ENCODE results near the gene PLEKHG4.

The PLEKHG4 gene

GRCh38 chr16:67238278-67238575 is 41.1 kb upstream of the PLEKHG4 start:
- no peaks in the 10 kb centered on the region for H3K9me3 ChIP-seq (ENCODE audit: control insufficient read depth, insufficient read depth, low read length)
- H3K9ac ChIP-seq (ENCODE audit: low read depth, low read length) = no peak overlapping the region
- H3K27me3 ChIP-seq (ENCODE audit: control insufficient read depth, insufficient read depth, low read length) = no peaks in the 10 kb centered on the region
- peaks cover 19% of the 10 kb centered on the region for H3K36me3 ChIP-seq (ENCODE audit: control insufficient read depth, insufficient read depth, low read length)
- H3K4me3 ChIP-seq (ENCODE audit: low read depth, low read length) = no peak overlapping the region
- H3K4me1 ChIP-seq (ENCODE audit: control insufficient read depth, insufficient read depth, low read length) = peaks cover 9% of the 10 kb centered on the region

- Histone ChIP-seq H3K9ac (ENCODE audit: low read depth, low read length) (no peak overlapping the region), H3K9me3 (ENCODE audit: control insufficient read depth, insufficient read depth, low read length) (no peaks in the 10 kb centered on the region), H3K36me3 (ENCODE audit: control insufficient read depth, insufficient read depth, low read length) (peaks cover 16% of the 10 kb centered on the region), H3K4me3 (ENCODE audit: low read depth, low read length) (no peak overlapping the region), H3K27me3 (ENCODE audit: control insufficient read depth, insufficient read depth, low read length) (no peaks in the 10 kb centered on the region), H3K4me1 (ENCODE audit: control insufficient read depth, insufficient read depth, low read length) (peaks cover 9% of the 10 kb centered on the region)
These were observed 40.4 kb upstream of the PLEKHG4 start for GRCh38 chr16:67238806-67239470.

GRCh38 chr16:67240506-67240905 is 38.8 kb upstream of the PLEKHG4 start:
- H3K27me3 ChIP-seq (ENCODE audit: control insufficient read depth, insufficient read depth, low read length) = no peaks in the 10 kb centered on the region
- H3K9me3 ChIP-seq (ENCODE audit: control insufficient read depth, insufficient read depth, low read length) = no peaks in the 10 kb centered on the region
- no peak overlapping the region for H3K4me3 ChIP-seq (ENCODE audit: low read depth, low read length)
- peaks cover 16% of the 10 kb centered on the region for H3K36me3 ChIP-seq (ENCODE audit: control insufficient read depth, insufficient read depth, low read length)
- no peak overlapping the region for H3K9ac ChIP-seq (ENCODE audit: low read depth, low read length)
- H3K4me1 ChIP-seq (ENCODE audit: control insufficient read depth, insufficient read depth, low read length) = peaks cover 17% of the 10 kb centered on the region

- Histone ChIP-seq H3K27me3 (ENCODE audit: control insufficient read depth, insufficient read depth, low read length) (no peaks in the 10 kb centered on the region), H3K4me3 (ENCODE audit: low read depth, low read length) (no peak overlapping the region), H3K36me3 (ENCODE audit: control insufficient read depth, insufficient read depth, low read length) (peaks cover 12% of the 10 kb centered on the region), H3K9ac (ENCODE audit: low read depth, low read length) (peak overlapping the region; percentile 47), H3K9me3 (ENCODE audit: control insufficient read depth, insufficient read depth, low read length) (no peaks in the 10 kb centered on the region), H3K4me1 (ENCODE audit: control insufficient read depth, insufficient read depth, low read length) (peaks cover 17% of the 10 kb centered on the region)
These were observed 38.1 kb upstream of the PLEKHG4 start for GRCh38 chr16:67241008-67241900.

GRCh38 chr16:67242138-67242730 is 37.1 kb upstream of the PLEKHG4 start:
- Histone ChIP-seq H3K4me3 (ENCODE audit: low read depth, low read length) (no peak overlapping the region), H3K9me3 (ENCODE audit: control insufficient read depth, insufficient read depth, low read length) (no peaks in the 10 kb centered on the region), H3K4me1 (ENCODE audit: control insufficient read depth, insufficient read depth, low read length) (peaks cover 17% of the 10 kb centered on the region), H3K9ac (ENCODE audit: low read depth, low read length) (no peak overlapping the region), H3K36me3 (ENCODE audit: control insufficient read depth, insufficient read depth, low read length) (peaks cover 11% of the 10 kb centered on the region), H3K27me3 (ENCODE audit: control insufficient read depth, insufficient read depth, low read length) (no peaks in the 10 kb centered on the region)

- H3K4me3 ChIP-seq (ENCODE audit: low read depth, low read length) = no peak overlapping the region
- H3K4me1 ChIP-seq (ENCODE audit: control insufficient read depth, insufficient read depth, low read length) = peaks cover 20% of the 10 kb centered on the region
These were observed 35.9 kb upstream of the PLEKHG4 start for GRCh38 chr16:67243481-67243880.

GRCh38 chr16:67244387-67245185 is 34.7 kb upstream of the PLEKHG4 start:
- H3K36me3 ChIP-seq (ENCODE audit: control insufficient read depth, insufficient read depth, low read length) = peaks cover 2% of the 10 kb centered on the region
- peaks cover 20% of the 10 kb centered on the region for H3K4me1 ChIP-seq (ENCODE audit: control insufficient read depth, insufficient read depth, low read length)
- H3K9me3 ChIP-seq (ENCODE audit: control insufficient read depth, insufficient read depth, low read length) = no peaks in the 10 kb centered on the region
- peaks cover 11% of the 10 kb centered on the region for H3K27me3 ChIP-seq (ENCODE audit: control insufficient read depth, insufficient read depth, low read length)
- H3K4me3 ChIP-seq (ENCODE audit: low read depth, low read length) = peak overlapping the region; percentile 13
- no peak overlapping the region for H3K9ac ChIP-seq (ENCODE audit: low read depth, low read length)

More at GRCh38 chr16:67243481-67243880, 35.9 kb upstream of the PLEKHG4 start:
- no peak overlapping the region for H3K9ac ChIP-seq (ENCODE audit: low read depth, low read length)
- peaks cover 4% of the 10 kb centered on the region for H3K27me3 ChIP-seq (ENCODE audit: control insufficient read depth, insufficient read depth, low read length)
- H3K9me3 ChIP-seq (ENCODE audit: control insufficient read depth, insufficient read depth, low read length) = no peaks in the 10 kb centered on the region
- peaks cover 5% of the 10 kb centered on the region for H3K36me3 ChIP-seq (ENCODE audit: control insufficient read depth, insufficient read depth, low read length)

GRCh38 chr16:67245186-67245585 is 34.1 kb upstream of the PLEKHG4 start:
- Histone ChIP-seq H3K36me3 (ENCODE audit: control insufficient read depth, insufficient read depth, low read length) (no peaks in the 10 kb centered on the region), H3K4me1 (ENCODE audit: control insufficient read depth, insufficient read depth, low read length) (peaks cover 20% of the 10 kb centered on the region), H3K9me3 (ENCODE audit: control insufficient read depth, insufficient read depth, low read length) (no peaks in the 10 kb centered on the region), H3K9ac (ENCODE audit: low read depth, low read length) (no peak overlapping the region), H3K27me3 (ENCODE audit: control insufficient read depth, insufficient read depth, low read length) (peaks cover 17% of the 10 kb centered on the region), H3K4me3 (ENCODE audit: low read depth, low read length) (peak overlapping the region; percentile 84)

- Histone ChIP-seq H3K4me1 (ENCODE audit: control insufficient read depth, insufficient read depth, low read length) (peaks cover 20% of the 10 kb centered on the region), H3K36me3 (ENCODE audit: control insufficient read depth, insufficient read depth, low read length) (no peaks in the 10 kb centered on the region), H3K27me3 (ENCODE audit: control insufficient read depth, insufficient read depth, low read length) (peaks cover 21% of the 10 kb centered on the region), H3K4me3 (ENCODE audit: low read depth, low read length) (peak overlapping the region; percentile 84), H3K9ac (ENCODE audit: low read depth, low read length) (no peak overlapping the region), H3K9me3 (ENCODE audit: control insufficient read depth, insufficient read depth, low read length) (no peaks in the 10 kb centered on the region)
These were observed 33.7 kb upstream of the PLEKHG4 start for GRCh38 chr16:67245674-67246080.

DNA sequence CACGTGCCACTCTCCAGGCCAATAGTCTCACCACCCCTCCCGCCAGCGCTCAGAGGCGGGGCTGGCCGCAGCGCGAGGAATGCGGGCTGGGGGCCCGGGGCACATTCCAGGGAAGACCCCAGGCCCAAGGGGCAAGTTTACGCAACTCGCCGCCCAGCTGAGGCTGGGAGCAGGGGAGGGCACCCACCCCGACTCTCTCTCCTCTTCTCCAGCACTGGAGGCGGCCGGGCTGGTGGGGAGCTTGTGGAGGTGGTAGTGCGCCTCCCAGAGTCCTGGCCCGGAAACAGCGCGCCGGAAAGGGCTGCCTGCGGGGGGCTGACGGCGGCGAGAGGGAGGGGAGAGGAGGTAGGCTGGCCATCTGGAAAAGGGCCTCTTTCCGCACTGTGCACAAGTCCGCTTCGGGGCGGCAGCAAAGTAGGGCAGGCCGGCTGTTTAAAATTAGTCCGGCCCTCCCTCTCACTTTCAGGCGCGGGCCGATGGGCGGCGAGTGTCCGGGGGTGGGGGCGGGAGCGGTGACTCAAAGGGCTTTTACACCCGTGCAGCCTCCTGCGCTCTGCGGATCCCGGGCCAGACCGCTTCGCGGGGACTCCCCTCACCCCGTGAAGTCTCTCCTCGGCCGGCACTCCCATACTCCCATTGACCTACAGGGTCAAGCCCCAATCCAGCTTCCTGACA is 33.1 kb upstream of the PLEKHG4 start:
- H3K4me3 ChIP-seq (ENCODE audit: low read depth, low read length) = peak overlapping the region; percentile 84
- H3K27me3 ChIP-seq (ENCODE audit: control insufficient read depth, insufficient read depth, low read length) = peaks cover 23% of the 10 kb centered on the region
- H3K9ac ChIP-seq (ENCODE audit: low read depth, low read length) = peak overlapping the region; percentile 18
- H3K36me3 ChIP-seq (ENCODE audit: control insufficient read depth, insufficient read depth, low read length) = no peaks in the 10 kb centered on the region
- peaks cover 19% of the 10 kb centered on the region for H3K4me1 ChIP-seq (ENCODE audit: control insufficient read depth, insufficient read depth, low read length)
- no peaks in the 10 kb centered on the region for H3K9me3 ChIP-seq (ENCODE audit: control insufficient read depth, insufficient read depth, low read length)

DNA sequence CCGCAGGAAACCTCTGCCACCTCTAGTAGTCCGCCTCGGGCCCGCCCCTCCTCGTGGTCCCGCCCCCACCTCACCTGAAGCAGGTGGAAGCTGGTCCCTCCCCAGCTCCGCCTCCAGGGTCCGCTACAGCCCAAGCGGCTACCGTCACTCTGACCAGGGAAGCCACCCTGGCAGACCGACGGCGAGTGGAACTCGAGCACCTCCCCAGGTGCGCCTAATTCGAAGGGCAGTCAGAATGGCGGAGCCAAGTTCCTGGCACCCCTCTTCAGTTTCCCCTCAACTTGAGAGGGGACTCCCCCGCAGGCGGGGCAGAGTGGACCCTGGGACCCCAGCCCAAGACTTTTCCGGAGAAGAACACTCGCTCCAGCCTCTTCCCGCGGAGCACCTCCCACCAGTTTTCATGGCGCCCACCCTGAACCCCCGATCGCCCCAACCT is 32.6 kb upstream of the PLEKHG4 start:
- no peaks in the 10 kb centered on the region for H3K9me3 ChIP-seq (ENCODE audit: control insufficient read depth, insufficient read depth, low read length)
- no peaks in the 10 kb centered on the region for H3K36me3 ChIP-seq (ENCODE audit: control insufficient read depth, insufficient read depth, low read length)
- H3K27me3 ChIP-seq (ENCODE audit: control insufficient read depth, insufficient read depth, low read length) = peaks cover 23% of the 10 kb centered on the region
- peak overlapping the region; percentile 76 for H3K9ac ChIP-seq (ENCODE audit: low read depth, low read length)
- peak overlapping the region; percentile 84 for H3K4me3 ChIP-seq (ENCODE audit: low read depth, low read length)
- H3K4me1 ChIP-seq (ENCODE audit: control insufficient read depth, insufficient read depth, low read length) = peaks cover 13% of the 10 kb centered on the region

Measured in iPS-15b (cell line).